PC-3 (cell line): ENCODE data around the gene TMEM14C. TPM values are rescaled to one million over a fixed set of nuclear protein-coding genes. Genes with fewer than 3 reads are reported as not detected.

Experiments
- ATAC-seq: fragments of 200-7000 bp; cut with Tn5 transposase; 2 replicates; pipeline ENCODE4 v1.9.1; 2020; ENCODE audit warnings: mild to moderate bottlenecking, moderate library complexity
- BruUV-seq: library from RNA; stranded (reverse); fragments of 400-500 nt; replicated peaks from 2 replicates; lab custom pipeline; 2021; lab: Mats Ljungman, UMichigan
- CTCF ChIA-PET: fragments of 300-600 bp; sonication (Branson Sonifier 250); formaldehyde crosslinking; loops from one replicate; lab custom pipeline; 2022; ENCODE audit warnings: antibody characterized with exemption; lab: Charles Lee
- POLR2A ChIA-PET: fragments of 300-600 bp; sonication (Branson Sonifier 250); formaldehyde crosslinking; loops from one replicate; lab custom pipeline; 2022; ENCODE audit warnings: antibody characterized with exemption; ENCODE audit not compliant: unreplicated experiment; lab: Charles Lee
- DNase-seq: peaks from one replicate; pipeline ENCODE4 v3.0.0-alpha.2; 2015
- H2AFZ ChIP-seq: fragments of 300-600 bp; sonication (generic); 2 replicates; pipeline ENCODE4 v1.6.0; 2016; ENCODE audit warnings: antibody characterized with exemption, low read length
- H3F3A ChIP-seq: fragments of 300-600 bp; sonication (generic); one replicate; pipeline ENCODE4 v1.6.0; 2017; ENCODE audit warnings: antibody characterized with exemption, low read length, control low read depth, mild to moderate bottlenecking; ENCODE audit not compliant: unreplicated experiment
- H3K27ac ChIP-seq: fragments of 300-600 bp; sonication (generic); 2 replicates; pipeline ENCODE4 v1.5.1; 2016; ENCODE audit warnings: mild to moderate bottlenecking, low read length
- H3K27me3 ChIP-seq: fragments of 300-600 bp; sonication (generic); 2 replicates; pipeline ENCODE4 v1.6.1; 2016; ENCODE audit warnings: low read length, mixed read lengths
- H3K36me3 ChIP-seq: fragments of 300-600 bp; sonication (generic); 2 replicates; pipeline ENCODE4 v1.6.1; 2016; ENCODE audit warnings: low read depth, mixed run types, low read length, mixed read lengths
- H3K4me1 ChIP-seq: fragments of 300-600 bp; sonication (generic); 2 replicates; pipeline ENCODE4 v1.5.1; 2016; ENCODE audit warnings: low read length; ENCODE audit not compliant: insufficient read depth
- H3K4me2 ChIP-seq: fragments of 300-600 bp; sonication (generic); 2 replicates; pipeline ENCODE4 v1.6.0; 2016; ENCODE audit warnings: low read length
- H3K4me3 ChIP-seq: fragments of 300-600 bp; sonication (generic); 2 replicates; pipeline ENCODE4 v1.5.1; 2016; ENCODE audit warnings: mild to moderate bottlenecking, low read length, mixed read lengths
- H3K79me2 ChIP-seq: fragments of 300-600 bp; sonication (generic); 2 replicates; pipeline ENCODE4 v1.6.1; 2017; ENCODE audit warnings: low read length, mixed read lengths
- H3K9ac ChIP-seq: fragments of 300-600 bp; sonication (generic); 2 replicates; pipeline ENCODE4 v1.6.0; 2016; ENCODE audit warnings: mild to moderate bottlenecking, low read length
- H3K9me2 ChIP-seq: fragments of 300-600 bp; sonication (generic); replicated peaks from 2 replicates; pipeline ENCODE4 v1.6.1; 2016; ENCODE audit warnings: mixed run types, low read length, mixed read lengths
- H3K9me3 ChIP-seq: fragments of 300-600 bp; sonication (generic); 2 replicates; pipeline ENCODE4 v1.6.1; 2016; ENCODE audit warnings: low read length, mixed read lengths
- H4K20me1 ChIP-seq: fragments of 300-600 bp; sonication (generic); 2 replicates; pipeline ENCODE4 v1.6.1; 2016; ENCODE audit warnings: low read length, mixed read lengths
- EZH2 ChIP-seq: fragments of 300-600 bp; sonication (generic); IDR thresholded peaks from one replicate; pipeline ENCODE4 v1.6.1; 2017; ENCODE audit warnings: antibody characterized with exemption, mild to moderate bottlenecking, low read length; ENCODE audit not compliant: unreplicated experiment
- EZH2phosphoT487 ChIP-seq: fragments of 300-600 bp; sonication (generic); IDR thresholded peaks from 2 replicates; pipeline ENCODE4 v1.6.1; 2018; ENCODE audit warnings: mild to moderate bottlenecking, antibody characterized with exemption, low read length, borderline replicate concordance
- intact Hi-C: fragments of 100-400 bp; cut with micrococcal nuclease; formaldehyde crosslinking; loops from 2 replicates; pipeline ENCODE4 v1.9.0; 2023
- total RNA-seq: library from RNA; depleted of rRNA; stranded (reverse); fragments of >200 nt; gene quantifications from 2 replicates; pipeline ENCODE4 v1.2.3, GENCODE V29; 2014
- TF ChIP-seq, protein P1 (sequence below): fragments of 300-600 bp; sonication (generic); conservative IDR thresholded peaks from 2 replicates; pipeline ENCODE4 v1.5.1; 2017; ENCODE audit warnings: antibody characterized with exemption, low read depth, mild to moderate bottlenecking, low read length

TMEM14C gene
- total RNA-seq, 1 experiment from 2014 or later, result 87.8 TPM

DNA sequence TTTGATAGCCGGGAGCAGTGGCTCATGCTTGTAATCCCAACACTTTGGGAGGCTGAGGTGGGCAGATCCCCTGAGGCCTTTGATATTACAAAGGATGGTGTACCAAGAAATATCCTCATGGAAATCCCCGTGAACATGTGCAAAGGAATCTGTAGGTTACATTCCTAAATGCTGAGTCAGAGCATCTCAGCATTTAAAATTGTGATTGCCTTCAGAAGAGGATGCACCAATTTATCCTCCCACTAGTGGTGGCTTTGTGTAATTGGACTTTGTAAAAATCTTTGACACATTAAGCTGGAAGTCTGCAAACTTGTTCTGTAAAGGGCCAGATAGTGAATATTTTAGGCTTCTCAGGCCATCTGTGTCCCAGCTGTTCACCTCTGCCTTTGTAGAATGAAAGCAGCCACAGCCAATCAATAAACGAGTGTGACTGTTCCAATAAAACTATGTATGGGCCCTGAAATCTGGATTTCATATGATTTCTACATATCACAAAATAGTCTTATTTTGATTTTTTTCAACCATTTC is 36.5 kb downstream of the TMEM14C start:
- no TSS peak for BruUV-seq
- ATAC-seq, result peak; percentile 71
- CTCF ChIA-PET, result interaction anchor here (0.5 to 0.8 kb wide), 4 partner anchors 24 to 344 kb away, joined by 3 to 14 read pairs (median 4); no protein-coding TSS in a partner anchor
- Histone ChIP-seq H3K4me1 (peaks cover 29% of the 10 kb centered on the region), H4K20me1 (no peaks in the 10 kb centered on the region), H3K9me3 (no peaks in the 10 kb centered on the region), H3K4me2 (peak overlapping the region; percentile 77), H3K9ac (peak overlapping the region; percentile 7; the same call in 1 of the 2 replicates), H3K27me3 (no peaks in the 10 kb centered on the region), H2AFZ (no peak overlapping the region), H3K4me3 (peak overlapping the region; percentile 47), H3K36me3 (peaks cover 35% of the 10 kb centered on the region), H3F3A (peaks cover 5% of the 10 kb centered on the region), H3K27ac (peak overlapping the region; percentile 76), H3K9me2 (no peaks in the 10 kb centered on the region), H3K79me2 (peaks cover 31% of the 10 kb centered on the region)
- DNase-seq, result peak; percentile 99
- POLR2A ChIA-PET, result interaction anchor here (0.9 kb wide), 1 partner anchor 487 kb away, joined by 5 read pairs; no protein-coding TSS in a partner anchor
- TF ChIP-seq EZH2 (no peak), EZH2phosphoT487 (no peak)
- TF ChIP-seq, protein P1, sequence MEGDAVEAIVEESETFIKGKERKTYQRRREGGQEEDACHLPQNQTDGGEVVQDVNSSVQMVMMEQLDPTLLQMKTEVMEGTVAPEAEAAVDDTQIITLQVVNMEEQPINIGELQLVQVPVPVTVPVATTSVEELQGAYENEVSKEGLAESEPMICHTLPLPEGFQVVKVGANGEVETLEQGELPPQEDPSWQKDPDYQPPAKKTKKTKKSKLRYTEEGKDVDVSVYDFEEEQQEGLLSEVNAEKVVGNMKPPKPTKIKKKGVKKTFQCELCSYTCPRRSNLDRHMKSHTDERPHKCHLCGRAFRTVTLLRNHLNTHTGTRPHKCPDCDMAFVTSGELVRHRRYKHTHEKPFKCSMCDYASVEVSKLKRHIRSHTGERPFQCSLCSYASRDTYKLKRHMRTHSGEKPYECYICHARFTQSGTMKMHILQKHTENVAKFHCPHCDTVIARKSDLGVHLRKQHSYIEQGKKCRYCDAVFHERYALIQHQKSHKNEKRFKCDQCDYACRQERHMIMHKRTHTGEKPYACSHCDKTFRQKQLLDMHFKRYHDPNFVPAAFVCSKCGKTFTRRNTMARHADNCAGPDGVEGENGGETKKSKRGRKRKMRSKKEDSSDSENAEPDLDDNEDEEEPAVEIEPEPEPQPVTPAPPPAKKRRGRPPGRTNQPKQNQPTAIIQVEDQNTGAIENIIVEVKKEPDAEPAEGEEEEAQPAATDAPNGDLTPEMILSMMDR, result peak; percentile 73
- intact Hi-C loops, result loop anchor here (1.0 kb wide), 4 partner anchors 12 to 65 kb away; partner anchors contain the start of genes C6orf52, PAK1IP1, TMEM14B and TMEM14C

DNA sequence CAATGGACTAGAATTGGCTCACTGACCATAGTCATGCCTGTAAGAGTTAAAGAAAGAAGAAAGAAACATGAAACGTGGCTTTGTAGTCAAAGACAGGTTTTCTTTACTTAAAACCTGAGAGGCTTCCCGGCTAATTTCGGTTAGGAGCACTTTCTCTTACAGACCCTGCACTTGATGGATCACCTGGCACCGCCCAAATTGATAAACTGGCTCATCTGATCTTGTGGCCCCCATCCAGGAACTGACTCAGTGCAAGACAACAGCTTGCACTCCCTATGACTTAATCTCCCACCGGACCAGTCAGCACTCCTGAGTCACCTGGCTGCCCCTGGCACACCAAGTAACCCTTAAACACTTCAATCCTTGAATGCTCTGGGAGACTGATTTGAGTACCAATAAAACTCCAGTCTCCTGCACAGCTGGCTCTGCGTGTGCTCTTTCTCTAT is 37.0 kb downstream of the TMEM14C start:
- Histone ChIP-seq H4K20me1 (no peaks in the 10 kb centered on the region), H3K27me3 (no peaks in the 10 kb centered on the region), H2AFZ (no peak overlapping the region), H3F3A (peaks cover 5% of the 10 kb centered on the region), H3K36me3 (peaks cover 35% of the 10 kb centered on the region), H3K4me1 (peaks cover 29% of the 10 kb centered on the region), H3K4me2 (peak overlapping the region; percentile 77), H3K27ac (peak overlapping the region; percentile 76), H3K9ac (peak overlapping the region; percentile 7; the same call in 1 of the 2 replicates), H3K9me2 (no peaks in the 10 kb centered on the region), H3K79me2 (peaks cover 25% of the 10 kb centered on the region), H3K9me3 (no peaks in the 10 kb centered on the region), H3K4me3 (peak overlapping the region; percentile 47)
- TF ChIP-seq, protein P1, result no peak
- no peak for TF ChIP-seq EZH2
- no peak for TF ChIP-seq EZH2phosphoT487
- ATAC-seq (peak; percentile 90), DNase-seq (peak; percentile 95)
- CTCF ChIA-PET, result interaction anchor here (0.5 to 0.8 kb wide), 4 partner anchors 25 to 345 kb away, joined by 3 to 14 read pairs (median 4); no protein-coding TSS in a partner anchor
- intact Hi-C loops, result loop anchor here (1.0 kb wide), 4 partner anchors 13 to 66 kb away; partner anchors contain the start of genes C6orf52, PAK1IP1, TMEM14B and TMEM14C
- POLR2A ChIA-PET, result interaction anchor here (0.9 kb wide), 1 partner anchor 487 kb away, joined by 5 read pairs; no protein-coding TSS in a partner anchor
- BruUV-seq, result no TSS peak

DNA sequence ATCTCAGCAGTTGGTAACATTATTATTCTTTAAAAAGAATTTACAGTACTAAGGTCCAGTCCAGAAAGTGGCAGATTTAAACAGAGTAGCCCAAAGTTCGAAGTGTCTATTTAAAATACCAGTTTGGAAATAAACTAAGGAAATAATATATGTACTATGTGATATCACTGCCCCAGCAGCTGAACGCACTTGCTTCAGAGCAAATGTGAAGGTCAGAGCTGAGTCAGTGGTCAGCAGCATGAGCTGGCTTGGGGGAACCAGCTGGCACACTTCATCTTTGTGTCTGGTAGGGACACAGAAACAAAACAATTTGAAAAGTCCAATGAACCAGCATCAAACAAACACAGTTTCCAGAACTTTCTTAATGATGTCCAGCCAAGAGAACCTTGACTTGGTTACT is 40.1 kb downstream of the TMEM14C start:
- H3K4me2 ChIP-seq, result no peak overlapping the region
- H3K36me3 ChIP-seq, result peaks cover 8% of the 10 kb centered on the region
- no TSS peak for BruUV-seq
- no peak overlapping the region for H3K27ac ChIP-seq
- DNase-seq (no peak), ATAC-seq (no peak)
- CTCF ChIA-PET, result no interaction called here
- POLR2A ChIA-PET, result no interaction called here
- H3K9me3 ChIP-seq, result no peaks in the 10 kb centered on the region
- intact Hi-C loops, result no loop called here
- peaks cover 28% of the 10 kb centered on the region for H3K4me1 ChIP-seq
- H3K9me2 ChIP-seq, result no peaks in the 10 kb centered on the region
- H3K4me3 ChIP-seq, result no peak overlapping the region
- H3K79me2 ChIP-seq, result 0 out of 2 replicates have a peak, but pooled peaks cover 3% of the 10 kb centered on the region
- no peak for TF ChIP-seq EZH2phosphoT487
- no peak for TF ChIP-seq EZH2
- TF ChIP-seq, protein P1, result no peak
- no peak overlapping the region for H2AFZ ChIP-seq
- H3K27me3 ChIP-seq, result no peaks in the 10 kb centered on the region
- no peak overlapping the region for H3K9ac ChIP-seq
- peaks cover 5% of the 10 kb centered on the region for H3F3A ChIP-seq
- no peaks in the 10 kb centered on the region for H4K20me1 ChIP-seq
